GM21367 (cell line): Measurements from ENCODE around the gene PPHLN1.
A peak's percentile ranks its signal among the peaks of the same experiment; 100 is the strongest.

Source experiments
- ATAC-seq: cut with Tn5 transposase; IDR thresholded peaks from one replicate; pipeline ENCODE4 v1.9.1; 2021; ENCODE audit not compliant: unreplicated experiment

Gene PPHLN1

GRCh38 chr12:42428850-42429249 lies 102.9 kb downstream of the PPHLN1 start:
- no peak for ATAC-seq

GRCh38 chr12:42432517-42433140 lies 106.7 kb downstream of the PPHLN1 start:
- ATAC-seq = no peak

GRCh38 chr12:42440608-42441007 lies 114.6 kb downstream of the PPHLN1 start:
- no peak for ATAC-seq

- ATAC-seq = no peak
These were observed 116.4 kb downstream of the PPHLN1 start for GRCh38 chr12:42442311-42442759.

- no peak for ATAC-seq
These were observed 116.9 kb downstream of the PPHLN1 start for GRCh38 chr12:42442888-42443287.

- ATAC-seq = no peak
These were observed 118.4 kb downstream of the PPHLN1 start for GRCh38 chr12:42444192-42444943.

GRCh38 chr12:42445891-42446290 lies 119.9 kb downstream of the PPHLN1 start:
- no peak for ATAC-seq

GRCh38 chr12:42446761-42447160 lies 120.8 kb downstream of the PPHLN1 start:
- no peak for ATAC-seq

- ATAC-seq = no peak
These were observed 121.4 kb downstream of the PPHLN1 start for GRCh38 chr12:42447371-42447786.

GRCh38 chr12:42448841-42449240 lies 122.9 kb downstream of the PPHLN1 start:
- ATAC-seq = no peak

GRCh38 chr12:42450248-42450647 lies 124.3 kb downstream of the PPHLN1 start:
- ATAC-seq = peak; percentile 72

- ATAC-seq = no peak
These were observed 132.6 kb downstream of the PPHLN1 start for GRCh38 chr12:42458575-42458974.

GRCh38 chr12:42459336-42459847 lies 133.4 kb downstream of the PPHLN1 start:
- no peak for ATAC-seq

GRCh38 chr12:42462486-42462885 lies 136.5 kb downstream of the PPHLN1 start:
- no peak for ATAC-seq

GRCh38 chr12:42463671-42464070 lies 137.7 kb downstream of the PPHLN1 start:
- no peak for ATAC-seq

- peak; percentile 21 for ATAC-seq
These were observed 142.4 kb downstream of the PPHLN1 start for GRCh38 chr12:42468341-42468821.

- no peak for ATAC-seq
These were observed 143.0 kb downstream of the PPHLN1 start for GRCh38 chr12:42468921-42469320.

GRCh38 chr12:42469355-42470175 lies 143.6 kb downstream of the PPHLN1 start:
- ATAC-seq = peak; percentile 96

- no peak for ATAC-seq
These were observed 146.4 kb downstream of the PPHLN1 start for GRCh38 chr12:42472376-42472775.

- ATAC-seq = no peak
These were observed 147.2 kb downstream of the PPHLN1 start for GRCh38 chr12:42473130-42473529.

- ATAC-seq = no peak
These were observed 147.6 kb downstream of the PPHLN1 start for GRCh38 chr12:42473561-42473960.
